Trophoblast cell (in vitro differentiated cells and primary cell): ENCODE results near the gene GRAMD4.

Experiments used
- DNase-seq, 2 donors: peaks; one replicate each; pipeline ENCODE4 v3.0.0-alpha.2; 2016
- H2AFZ ChIP-seq: 2 replicates; pipeline ENCODE4 v1.6.1; 2013; ENCODE audit warnings: low read length, moderate library complexity, mild to moderate bottlenecking; ENCODE audit not compliant: insufficient read depth, poor library complexity
- H2AK5ac ChIP-seq: 2 replicates; pipeline ENCODE4 v1.6.1; 2013; ENCODE audit warnings: mild to moderate bottlenecking, low read length
- H2BK120ac ChIP-seq: 2 replicates; pipeline ENCODE4 v1.6.1; 2013; ENCODE audit warnings: low read length, mild to moderate bottlenecking, moderate library complexity; ENCODE audit not compliant: insufficient read depth, poor library complexity
- H2BK12ac ChIP-seq: 2 replicates; pipeline ENCODE4 v1.6.1; 2013; ENCODE audit warnings: mild to moderate bottlenecking, low read length, moderate library complexity
- H2BK5ac ChIP-seq: 2 replicates; pipeline ENCODE4 v1.6.1; 2013; ENCODE audit warnings: low read length, low read depth, moderate library complexity, mild to moderate bottlenecking; ENCODE audit not compliant: poor library complexity
- H3K14ac ChIP-seq: 2 replicates; pipeline ENCODE4 v1.6.1; 2013; ENCODE audit warnings: mild to moderate bottlenecking, low read length
- H3K18ac ChIP-seq: 2 replicates; pipeline ENCODE4 v1.6.1; 2013; ENCODE audit warnings: mild to moderate bottlenecking, low read length
- H3K23ac ChIP-seq: 2 replicates; pipeline ENCODE4 v1.6.1; 2013; ENCODE audit warnings: low read length
- H3K27ac ChIP-seq: 2 replicates; pipeline ENCODE4 v1.5.1; 2013; ENCODE audit warnings: low read depth, mild to moderate bottlenecking, inconsistent platforms, low read length, moderate library complexity
- H3K27me3 ChIP-seq: 2 replicates; pipeline ENCODE4 v1.6.1; 2013; ENCODE audit warnings: inconsistent platforms, mild to moderate bottlenecking, low read length, moderate library complexity; ENCODE audit not compliant: insufficient read depth
- H3K36me3 ChIP-seq, 2 experiments: 1 replicate in 1 of 2; 2 replicates in 1 of 2; pipeline ENCODE4 v1.6.1; 2013; ENCODE audit warnings: low read length in 2 of 2, mild to moderate bottlenecking in 2 of 2, moderate library complexity in 1 of 2; ENCODE audit not compliant: insufficient read depth in 2 of 2, control insufficient read depth in 1 of 2
- H3K4ac ChIP-seq: 2 replicates; pipeline ENCODE4 v1.6.1; 2013; ENCODE audit warnings: low read depth, mild to moderate bottlenecking, low read length, moderate library complexity
- H3K4me1 ChIP-seq, 2 experiments: 1 replicate in 1 of 2; 2 replicates in 1 of 2; pipeline ENCODE4 v1.6.1; 2013; ENCODE audit warnings: low read length in 2 of 2, mild to moderate bottlenecking in 2 of 2, moderate library complexity in 1 of 2; ENCODE audit not compliant: insufficient read depth in 2 of 2, control insufficient read depth in 1 of 2
- H3K4me2 ChIP-seq: 2 replicates; pipeline ENCODE4 v1.6.1; 2013; ENCODE audit warnings: inconsistent platforms, mild to moderate bottlenecking, low read length, moderate library complexity
- H3K4me3 ChIP-seq: 2 replicates; pipeline ENCODE4 v1.5.1; 2013; ENCODE audit warnings: mild to moderate bottlenecking, low read depth, low read length, inconsistent platforms
- H3K79me1 ChIP-seq: one replicate; pipeline ENCODE4 v1.6.1; 2013; ENCODE audit warnings: low read length
- H3K79me2 ChIP-seq: 2 replicates; pipeline ENCODE4 v1.6.1; 2013; ENCODE audit warnings: low read length, mild to moderate bottlenecking; ENCODE audit not compliant: control insufficient read depth, insufficient read depth, poor library complexity
- H3K9ac ChIP-seq: 2 replicates; pipeline ENCODE4 v1.6.1; 2013; ENCODE audit warnings: mild to moderate bottlenecking, low read length
- H3K9me3 ChIP-seq: 2 replicates; pipeline ENCODE4 v1.6.1; 2013; ENCODE audit warnings: low read depth, mild to moderate bottlenecking, control low read depth, inconsistent platforms, low read length; ENCODE audit not compliant: insufficient read depth
- H4K12ac ChIP-seq: 2 replicates; pipeline ENCODE4 v1.6.1; 2013; ENCODE audit warnings: low read depth, mild to moderate bottlenecking, low read length, moderate library complexity
- H4K8ac ChIP-seq: 2 replicates; pipeline ENCODE4 v1.6.1; 2013; ENCODE audit warnings: low read depth, mild to moderate bottlenecking, low read length, moderate library complexity
- H4K91ac ChIP-seq: one replicate; pipeline ENCODE4 v1.6.1; 2013; ENCODE audit warnings: low read depth, mild to moderate bottlenecking, low read length, moderate library complexity
- WGBS: extraction: QIAGEN DNeasy Blood & Tissue Kit; methylation state at CpG from one replicate; pipeline ENCODE4 v1.1.7; 2013; ENCODE audit warnings: missing lambda C conversion rate; ENCODE audit not compliant: insufficient read length, insufficient coverage; ENCODE audit errors: extremely low coverage; 5-methylcytosine and 5-hydroxymethylcytosine counted together

GRAMD4 gene

GRCh38 chr22:46662226-46662625 lies 42.0 kb downstream of the GRAMD4 start:
- H3K79me1 ChIP-seq = no peaks in the 10 kb centered on the region
- H2AFZ ChIP-seq = no peak overlapping the region
- H3K36me3 ChIP-seq = peaks cover 2 to 6% of the 10 kb centered on the region in 2 experiments
- DNase-seq = no peak
- H4K12ac ChIP-seq = no peak overlapping the region
- H3K4me2 ChIP-seq = no peak overlapping the region
- H3K9me3 ChIP-seq = peaks cover 3% of the 10 kb centered on the region
- no peak overlapping the region for H4K91ac ChIP-seq
- H2BK12ac ChIP-seq = no peak overlapping the region
- no peak overlapping the region for H3K23ac ChIP-seq
- H3K27me3 ChIP-seq = no peaks in the 10 kb centered on the region
- no peak overlapping the region for H2AK5ac ChIP-seq
- no peak overlapping the region for H2BK120ac ChIP-seq
- no peak overlapping the region for H3K14ac ChIP-seq
- no peak overlapping the region for H3K4ac ChIP-seq
- H4K8ac ChIP-seq = no peak overlapping the region
- peaks cover 2 to 10% of the 10 kb centered on the region in 2 experiments for H3K4me1 ChIP-seq
- no peak overlapping the region for H3K4me3 ChIP-seq
- no peak overlapping the region for H2BK5ac ChIP-seq
- H3K79me2 ChIP-seq = no peaks in the 10 kb centered on the region
- H3K27ac ChIP-seq = no peak overlapping the region
- no CpG with 5 or more reads among the region's 15 CpGs for WGBS
- H3K9ac ChIP-seq = no peak overlapping the region
- H3K18ac ChIP-seq = no peak overlapping the region

GRCh38 chr22:46663001-46663400 lies 42.8 kb downstream of the GRAMD4 start:
- H3K4me1 ChIP-seq = peaks cover 2 to 10% of the 10 kb centered on the region in 2 experiments
- no peak overlapping the region for H3K4me2 ChIP-seq
- no peak overlapping the region for H4K12ac ChIP-seq
- DNase-seq = no peak
- H2BK120ac ChIP-seq = no peak overlapping the region
- H3K27me3 ChIP-seq = no peaks in the 10 kb centered on the region
- H3K9me3 ChIP-seq = peaks cover 3% of the 10 kb centered on the region
- H2AFZ ChIP-seq = no peak overlapping the region
- H3K36me3 ChIP-seq = peaks cover 7 to 9% of the 10 kb centered on the region in 2 experiments
- no peak overlapping the region for H3K4me3 ChIP-seq
- no peak overlapping the region for H3K18ac ChIP-seq
- H3K23ac ChIP-seq = no peak overlapping the region
- H3K14ac ChIP-seq = no peak overlapping the region
- no CpG with 5 or more reads among the region's 26 CpGs for WGBS
- H3K4ac ChIP-seq = no peak overlapping the region
- no peaks in the 10 kb centered on the region for H3K79me1 ChIP-seq
- H2BK12ac ChIP-seq = no peak overlapping the region
- no peak overlapping the region for H3K9ac ChIP-seq
- H4K91ac ChIP-seq = no peak overlapping the region
- H3K27ac ChIP-seq = no peak overlapping the region
- H3K79me2 ChIP-seq = no peaks in the 10 kb centered on the region
- no peak overlapping the region for H4K8ac ChIP-seq
- no peak overlapping the region for H2BK5ac ChIP-seq
- no peak overlapping the region for H2AK5ac ChIP-seq

GRCh38 chr22:46663436-46664100 lies 43.4 kb downstream of the GRAMD4 start:
- Histone ChIP-seq H2BK120ac (no peak overlapping the region), H2AK5ac (no peak overlapping the region), H3K4ac (no peak overlapping the region), H3K27ac (no peak overlapping the region), H2AFZ (no peak overlapping the region), H2BK12ac (no peak overlapping the region), H2BK5ac (no peak overlapping the region), H4K8ac (no peak overlapping the region), H4K91ac (no peak overlapping the region), H3K4me1 (peaks cover 2 to 10% of the 10 kb centered on the region in 2 experiments), H3K18ac (no peak overlapping the region), H3K4me2 (no peak overlapping the region), H3K36me3 (peaks cover 11 to 12% of the 10 kb centered on the region in 2 experiments), H3K9me3 (peaks cover 3% of the 10 kb centered on the region), H3K79me1 (no peaks in the 10 kb centered on the region), H3K14ac (no peak overlapping the region), H3K9ac (no peak overlapping the region), H3K27me3 (no peaks in the 10 kb centered on the region), H3K79me2 (no peaks in the 10 kb centered on the region), H3K23ac (no peak overlapping the region), H3K4me3 (no peak overlapping the region), H4K12ac (no peak overlapping the region)
- WGBS = no CpG with 5 or more reads among the region's 28 CpGs
- DNase-seq = no peak

GRCh38 chr22:46664301-46664855 lies 44.2 kb downstream of the GRAMD4 start:
- Histone ChIP-seq H3K23ac (no peak overlapping the region), H3K36me3 (peaks cover 12 to 15% of the 10 kb centered on the region in 2 experiments), H4K12ac (no peak overlapping the region), H2BK5ac (no peak overlapping the region), H4K8ac (no peak overlapping the region), H2BK120ac (no peak overlapping the region), H3K9me3 (no peaks in the 10 kb centered on the region), H3K27me3 (no peaks in the 10 kb centered on the region), H3K4me1 (peaks cover 2 to 10% of the 10 kb centered on the region in 2 experiments), H3K79me1 (no peaks in the 10 kb centered on the region), H2BK12ac (no peak overlapping the region), H3K4me2 (no peak overlapping the region), H3K18ac (no peak overlapping the region), H2AK5ac (no peak overlapping the region), H4K91ac (no peak overlapping the region), H3K14ac (no peak overlapping the region), H2AFZ (no peak overlapping the region), H3K27ac (no peak overlapping the region), H3K79me2 (no peaks in the 10 kb centered on the region), H3K9ac (no peak overlapping the region), H3K4ac (no peak overlapping the region), H3K4me3 (no peak overlapping the region)
- no peak for DNase-seq
- no CpG with 5 or more reads among the region's 13 CpGs for WGBS
